ENCODE results near the gene TCF7L1.
"Not testable (repeated sequence)": the region's sequence is repeated elsewhere in the genome, so short reads cannot be mapped to it uniquely, and the experiment has no call there.

The TCF7L1 gene, protein sequence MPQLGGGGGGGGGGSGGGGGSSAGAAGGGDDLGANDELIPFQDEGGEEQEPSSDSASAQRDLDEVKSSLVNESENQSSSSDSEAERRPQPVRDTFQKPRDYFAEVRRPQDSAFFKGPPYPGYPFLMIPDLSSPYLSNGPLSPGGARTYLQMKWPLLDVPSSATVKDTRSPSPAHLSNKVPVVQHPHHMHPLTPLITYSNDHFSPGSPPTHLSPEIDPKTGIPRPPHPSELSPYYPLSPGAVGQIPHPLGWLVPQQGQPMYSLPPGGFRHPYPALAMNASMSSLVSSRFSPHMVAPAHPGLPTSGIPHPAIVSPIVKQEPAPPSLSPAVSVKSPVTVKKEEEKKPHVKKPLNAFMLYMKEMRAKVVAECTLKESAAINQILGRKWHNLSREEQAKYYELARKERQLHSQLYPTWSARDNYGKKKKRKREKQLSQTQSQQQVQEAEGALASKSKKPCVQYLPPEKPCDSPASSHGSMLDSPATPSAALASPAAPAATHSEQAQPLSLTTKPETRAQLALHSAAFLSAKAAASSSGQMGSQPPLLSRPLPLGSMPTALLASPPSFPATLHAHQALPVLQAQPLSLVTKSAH

DNA sequence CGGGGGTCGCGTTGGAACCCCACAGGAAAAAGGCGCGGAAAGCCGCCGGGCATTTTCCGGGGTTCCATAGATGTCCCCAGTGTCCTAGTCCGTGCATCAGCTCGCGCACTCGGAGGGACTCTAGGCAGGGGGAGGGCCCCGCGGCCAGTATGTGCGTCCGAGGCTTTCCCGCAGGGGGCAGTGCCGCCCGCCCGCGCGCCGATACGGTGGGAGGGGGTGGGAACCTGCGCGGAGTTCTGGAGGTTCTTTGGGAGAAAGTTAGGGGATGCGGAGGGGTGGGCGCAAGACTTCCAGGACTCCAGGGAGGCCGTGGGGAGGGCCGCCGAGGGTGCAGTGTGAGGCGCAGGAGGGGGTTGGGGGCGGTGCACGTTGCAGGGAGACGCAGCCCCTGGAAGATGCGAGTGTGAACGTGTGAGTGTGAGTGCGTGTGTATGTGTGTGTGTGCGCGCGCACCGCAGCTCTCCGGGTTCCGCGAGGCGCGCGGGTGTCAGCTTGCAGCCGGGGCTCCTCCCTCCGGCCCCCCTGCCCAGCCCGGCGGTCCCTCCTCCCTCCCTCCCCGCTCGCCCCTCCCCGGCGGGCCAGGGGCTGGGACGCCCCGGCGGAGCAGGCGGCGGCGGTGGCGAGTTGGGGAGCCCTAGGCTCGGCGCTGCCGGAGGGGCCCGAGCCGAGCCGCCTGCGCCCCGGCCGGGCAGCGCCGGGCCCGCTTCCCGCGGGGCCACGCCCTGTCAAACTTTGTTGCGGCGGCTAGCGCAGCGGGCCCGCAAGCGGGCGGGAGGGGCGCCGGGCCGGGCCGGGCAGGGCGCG is at the start of gene TCF7L1:
TSS of gene TCF7L1 (plus strand) at position 559 of the 804 bp plus-strand sequence. CDS start 293 bp downstream, outside the sequence.
- peak; percentile 37 for DNase-seq (ENCODE audit: low read depth)

DNA sequence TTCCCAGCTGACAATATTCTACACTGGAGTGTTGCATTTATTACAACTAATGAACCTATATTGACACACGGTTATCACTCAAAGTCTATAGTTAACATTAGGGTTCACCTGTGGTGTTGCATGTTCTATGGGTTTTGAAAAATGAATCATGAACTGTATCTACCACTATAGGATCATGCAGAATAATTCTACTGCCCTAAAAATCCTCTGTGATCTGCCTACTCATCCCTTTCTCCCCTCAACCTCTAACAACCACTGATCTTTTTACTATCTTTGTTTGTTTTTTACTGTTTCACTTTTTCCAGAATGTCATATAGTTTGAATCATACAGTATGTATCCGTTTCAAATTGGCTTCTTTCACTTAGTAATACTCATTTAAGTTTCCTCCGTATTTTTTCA is 47.6 kb upstream of the TCF7L1 start:
- no peak for DNase-seq (ENCODE audit: low read depth)

DNA sequence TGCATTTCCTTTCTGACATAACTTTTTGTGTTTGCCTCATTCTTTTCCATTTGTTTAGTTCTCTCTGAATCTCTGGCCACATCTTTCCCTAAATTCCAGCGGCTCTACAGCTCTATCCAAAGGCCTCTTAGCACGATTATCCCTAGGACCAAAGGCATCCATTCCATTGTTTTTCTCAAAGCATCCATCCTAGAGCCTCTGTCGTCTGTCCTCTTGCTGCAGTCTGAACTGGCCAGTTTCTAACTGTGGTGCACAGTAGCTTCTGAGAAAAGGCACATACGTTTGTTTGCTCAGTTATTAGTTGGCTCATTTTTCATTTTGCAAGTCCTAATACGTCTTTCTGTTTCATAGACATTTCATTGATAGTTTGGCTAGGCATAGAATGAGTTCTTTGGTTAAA is 45.7 kb upstream of the TCF7L1 start:
- DNase-seq (ENCODE audit: low read depth) = no peak

DNA sequence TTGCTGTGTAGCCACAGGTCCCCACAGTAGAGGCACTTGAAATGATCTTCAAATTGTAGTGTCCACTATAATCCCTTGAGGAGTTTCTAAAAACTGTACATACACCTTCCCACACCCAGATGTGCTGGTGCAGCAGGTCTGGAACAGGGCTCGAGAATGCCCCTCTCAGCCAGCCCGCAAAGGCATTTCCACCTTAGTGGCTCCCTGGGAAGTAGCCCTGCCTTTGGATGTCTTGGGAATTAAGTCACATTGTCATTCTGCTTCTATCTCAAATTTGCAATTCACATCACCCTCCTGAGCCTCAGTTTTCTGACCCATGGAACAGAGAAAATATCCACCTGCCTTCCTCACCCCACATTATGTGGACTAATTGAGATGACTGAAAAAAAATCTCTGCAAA is 44.3 kb upstream of the TCF7L1 start:
- DNase-seq (ENCODE audit: low read depth) = no peak

DNA sequence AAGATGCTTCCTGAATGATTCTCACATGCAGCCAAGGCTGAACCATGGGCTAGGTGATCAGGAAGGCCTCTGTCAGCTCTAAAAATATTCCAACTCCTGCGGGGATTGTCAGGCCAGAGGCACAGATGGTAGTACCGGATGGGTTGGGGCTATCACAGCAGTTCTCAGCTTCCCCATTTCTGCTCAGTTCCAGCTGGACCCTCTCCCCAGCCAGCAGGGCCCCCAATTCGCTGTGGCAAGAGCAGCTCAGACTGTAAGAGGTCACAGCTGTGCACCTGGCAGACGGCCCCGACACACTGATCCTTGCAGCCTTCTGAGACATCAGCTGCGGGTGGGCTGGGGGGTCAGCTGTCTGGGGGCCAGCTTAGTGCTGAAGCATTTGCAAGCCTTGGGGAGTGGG is 43.6 kb upstream of the TCF7L1 start:
- DNase-seq (ENCODE audit: low read depth) = no peak

DNA sequence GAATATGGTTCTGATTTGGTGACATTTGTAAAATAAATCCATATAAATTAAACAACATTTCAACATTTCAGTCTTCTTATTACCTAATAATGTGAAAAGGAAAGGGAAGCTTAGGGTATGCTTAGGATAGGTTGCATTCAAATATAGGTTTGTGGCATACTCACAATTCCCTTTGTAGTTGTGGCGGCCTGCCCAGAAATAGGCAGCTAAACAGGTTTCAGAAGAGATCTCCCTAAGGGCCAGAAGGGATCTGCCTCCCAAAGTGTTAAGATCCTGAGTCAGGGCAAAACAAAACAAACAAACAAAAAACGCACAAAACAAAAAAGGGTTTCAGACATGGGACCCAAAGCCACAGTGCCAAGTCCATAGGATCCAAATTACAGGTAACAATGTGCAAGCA is 41.4 kb upstream of the TCF7L1 start:
- no peak for DNase-seq (ENCODE audit: low read depth)

DNA sequence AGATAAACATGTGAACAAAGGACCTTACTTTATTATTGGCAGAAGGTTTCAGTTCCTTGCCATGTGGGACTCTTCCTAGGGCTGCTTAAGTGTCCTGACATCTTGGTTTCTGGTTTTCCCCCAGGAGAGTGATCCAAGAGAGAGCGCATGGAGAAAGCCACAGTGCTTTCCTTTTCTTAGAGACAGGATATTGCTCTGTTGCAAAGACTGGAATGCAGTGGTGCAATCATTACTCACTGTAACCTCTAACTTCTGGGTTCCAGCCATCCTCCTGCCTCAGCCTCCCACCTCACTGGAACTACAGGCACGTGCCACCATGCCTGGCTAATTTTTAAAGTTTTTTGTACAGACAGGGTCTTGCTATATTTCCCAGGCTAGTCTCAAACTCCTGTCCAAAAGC is 38.1 kb upstream of the TCF7L1 start:
- no peak for DNase-seq (ENCODE audit: low read depth)

DNA sequence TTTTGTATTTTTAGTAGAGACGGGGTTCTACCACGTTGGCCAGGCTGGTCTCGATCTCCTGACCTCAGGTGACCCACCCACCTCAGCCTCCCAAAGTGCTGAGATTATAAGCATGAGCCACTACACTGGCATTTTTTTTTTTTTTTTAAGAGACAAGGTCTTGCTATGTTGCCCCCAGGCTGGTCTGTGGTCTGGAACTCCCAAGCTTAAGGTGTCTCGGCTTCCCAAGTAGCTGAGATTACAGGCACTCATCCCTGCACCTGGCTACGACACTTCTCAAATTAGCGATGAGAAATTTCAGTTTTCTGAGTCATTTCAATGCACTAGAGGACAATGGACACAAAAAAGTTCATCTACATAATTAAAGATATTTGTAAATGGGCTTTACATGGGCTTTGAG is 36.6 kb upstream of the TCF7L1 start:
- DNase-seq (ENCODE audit: low read depth) = no peak

DNA sequence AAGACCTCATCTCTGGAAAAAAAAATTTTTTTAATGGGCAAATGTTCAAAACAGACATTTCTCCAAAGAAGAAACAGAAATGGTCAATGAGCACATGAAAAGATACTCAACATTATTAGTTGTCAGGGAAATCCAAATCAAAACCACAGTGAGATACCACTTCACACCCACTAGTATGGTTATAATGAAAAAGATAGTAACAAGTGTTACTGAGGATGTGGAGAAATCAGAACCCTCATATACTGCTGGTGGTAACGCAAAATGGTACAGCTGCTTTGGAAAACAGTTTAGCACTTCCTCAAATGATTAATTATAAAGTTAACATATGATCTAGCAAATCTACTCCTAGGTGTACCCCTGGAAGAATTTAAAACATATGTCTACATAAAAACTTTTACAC is 29.0 kb upstream of the TCF7L1 start:
- DNase-seq (ENCODE audit: low read depth) = no peak

DNA sequence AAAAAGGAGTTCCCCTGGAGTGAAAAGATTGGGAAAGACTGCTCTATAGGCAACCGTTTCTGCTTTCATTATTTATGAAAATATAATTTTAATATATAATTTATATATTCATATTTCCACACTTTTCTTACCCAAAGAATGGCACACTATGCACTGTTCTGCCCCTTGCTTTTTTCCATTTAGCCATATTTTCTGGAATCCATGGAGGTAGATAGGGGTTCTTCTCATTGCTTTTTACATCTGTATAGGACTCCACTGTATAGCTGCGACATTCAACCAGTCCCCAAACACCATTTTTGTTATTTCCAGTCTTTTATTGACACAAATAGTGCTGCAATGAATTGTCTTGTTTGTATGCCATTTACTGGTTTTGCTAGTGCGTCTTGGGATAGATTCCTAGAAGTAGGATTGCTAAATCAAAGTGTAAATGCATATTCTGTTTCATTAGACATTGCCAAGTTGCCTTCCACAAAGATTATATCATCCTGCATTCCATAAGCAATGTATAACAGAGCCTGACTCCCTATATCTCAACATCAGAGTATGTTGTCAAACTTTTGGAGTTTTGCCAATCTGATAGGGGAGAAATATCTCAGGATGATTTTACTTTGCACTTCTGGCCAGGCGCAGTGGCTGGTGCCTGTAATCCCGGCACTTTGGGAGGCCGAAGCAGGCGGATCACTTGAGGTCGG is 26.6 kb upstream of the TCF7L1 start:
- peak; percentile 92 for DNase-seq (ENCODE audit: low read depth)

DNA sequence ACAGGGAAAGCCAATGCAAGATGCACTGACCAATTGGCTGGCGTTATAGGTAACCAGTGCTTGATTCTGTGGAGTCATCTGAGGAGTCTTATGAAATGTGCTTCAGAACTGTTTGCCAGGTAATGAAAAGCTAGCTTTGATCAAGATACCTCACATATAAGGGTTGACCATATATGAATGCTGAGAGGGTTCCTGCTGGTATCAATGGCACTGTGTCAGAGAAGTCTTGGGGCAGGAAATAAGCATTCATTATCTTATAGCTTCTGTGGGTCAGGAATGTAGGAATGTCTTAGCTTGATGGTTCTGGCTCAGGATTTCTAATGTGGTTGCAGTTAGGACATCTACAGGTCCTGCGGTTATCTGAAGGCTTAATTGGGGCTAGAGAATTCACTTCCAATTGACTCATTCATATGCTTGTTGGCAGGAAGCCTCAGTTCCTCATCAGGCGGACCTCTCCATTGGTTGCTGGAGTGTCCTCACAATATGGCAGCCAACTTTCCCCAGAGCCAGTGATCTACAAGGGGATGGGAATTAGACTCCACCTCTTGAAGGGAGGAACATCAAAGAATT is 22.1 kb upstream of the TCF7L1 start:
- no peak for DNase-seq (ENCODE audit: low read depth)

DNA sequence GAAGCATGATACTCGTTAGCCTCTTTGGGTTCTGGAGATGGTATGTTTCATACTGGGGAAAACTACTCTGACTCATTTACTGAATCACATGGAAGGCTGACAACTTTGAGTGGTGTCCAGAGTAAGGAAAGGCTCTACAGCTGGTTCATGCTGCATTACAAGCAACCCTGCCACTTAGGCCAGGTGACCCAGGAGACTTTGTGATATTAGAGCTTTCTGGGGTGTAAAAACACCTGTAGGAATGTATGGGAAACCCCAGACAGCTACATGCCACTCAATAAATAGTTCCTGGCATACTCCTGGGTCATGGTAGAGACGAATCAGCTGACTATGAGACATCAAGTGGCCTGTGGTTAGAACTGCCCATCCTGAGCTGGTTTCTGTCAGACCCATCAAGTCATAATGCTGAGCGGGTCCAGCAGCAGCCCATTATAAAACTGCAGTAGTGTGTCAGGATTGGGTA is 21.3 kb upstream of the TCF7L1 start:
- peak; percentile 60 for DNase-seq (ENCODE audit: low read depth)

DNA sequence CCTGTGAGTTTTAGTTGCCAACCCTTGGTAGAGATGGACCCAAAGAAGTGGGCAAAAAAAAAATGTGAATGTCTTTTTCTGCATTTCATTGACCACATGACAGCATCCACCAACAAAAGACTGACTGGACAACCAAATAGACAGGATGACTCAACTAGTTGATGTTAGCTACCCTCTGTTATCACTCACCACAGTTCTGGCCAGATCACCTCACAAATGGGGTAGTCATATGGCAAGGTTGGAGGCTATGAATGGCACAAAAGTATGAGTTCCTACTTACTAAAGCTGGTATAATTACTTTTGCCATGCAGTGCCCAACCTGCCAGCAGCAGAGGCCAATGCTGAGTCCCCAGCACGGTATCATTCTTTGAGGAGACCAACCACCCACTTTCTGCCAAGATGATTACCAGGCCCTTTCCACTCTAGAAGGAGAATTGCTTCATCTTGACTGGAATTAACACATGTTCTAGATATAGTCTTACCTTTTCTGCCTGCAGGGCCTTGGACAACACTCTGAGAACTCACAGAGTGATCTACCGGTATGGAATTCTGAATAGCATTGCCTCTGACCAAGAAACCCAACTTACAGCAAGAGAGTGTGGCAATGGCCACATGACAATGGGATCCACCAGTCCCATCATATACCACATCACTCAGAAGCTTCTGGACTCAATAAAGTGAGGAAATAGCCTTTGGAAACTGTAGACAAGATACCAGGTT is 20.1 kb upstream of the TCF7L1 start:
- DNase-seq (ENCODE audit: low read depth) = no peak

DNA sequence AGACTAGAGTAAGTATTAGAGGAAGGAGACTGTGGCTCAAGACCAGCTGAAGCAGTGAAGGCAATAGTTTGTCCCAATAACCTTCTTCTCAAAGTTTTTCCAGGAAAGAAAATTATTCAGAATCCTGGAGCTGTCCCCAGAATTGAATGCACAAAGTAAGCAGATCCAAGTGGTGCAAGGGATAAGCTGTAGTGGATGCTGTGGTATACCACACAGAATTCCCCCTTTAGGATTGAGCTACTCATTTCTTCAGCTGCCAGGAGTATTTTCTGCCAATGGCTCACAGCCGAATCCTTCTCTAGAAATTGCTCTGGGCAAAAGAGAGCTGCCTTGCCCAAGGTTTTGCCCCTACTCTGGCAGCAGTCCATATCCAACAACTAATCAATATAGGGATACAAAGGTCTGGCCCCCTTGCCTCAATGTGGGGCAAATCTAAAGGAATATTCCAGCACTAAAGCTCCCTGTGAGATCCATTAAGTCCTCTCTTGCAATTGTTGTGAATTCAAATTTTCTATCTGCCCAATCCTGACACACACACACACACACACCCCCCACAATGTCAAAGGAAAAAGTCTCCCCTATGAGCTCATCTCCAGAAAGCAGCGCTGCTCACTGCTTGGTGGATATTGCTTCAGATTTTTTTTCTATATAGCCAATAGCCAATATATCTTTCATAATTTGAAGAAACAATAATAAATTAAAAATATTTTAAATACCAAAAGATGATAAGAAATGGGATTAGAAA is 18.4 kb upstream of the TCF7L1 start:
- no peak for DNase-seq (ENCODE audit: low read depth)

DNA sequence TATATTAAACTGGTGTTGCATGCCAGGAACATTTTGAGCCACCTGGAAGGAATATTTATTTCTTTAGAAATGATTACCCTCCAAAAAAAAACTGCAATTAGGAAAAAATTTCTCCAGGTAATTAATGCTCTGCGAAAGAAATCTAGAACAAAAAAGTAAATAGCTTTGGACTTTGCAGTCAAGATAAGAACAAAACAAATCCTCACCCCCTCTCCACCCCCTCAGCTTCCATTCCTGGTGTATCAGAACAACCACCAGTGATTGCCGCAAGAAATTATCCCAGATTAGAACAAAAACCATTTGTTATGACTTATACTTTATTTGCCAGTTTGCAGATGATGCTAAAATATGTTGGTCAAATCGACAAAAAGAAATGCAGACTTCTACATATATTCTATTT is 17.0 kb upstream of the TCF7L1 start:
- no peak for DNase-seq (ENCODE audit: low read depth)

DNA sequence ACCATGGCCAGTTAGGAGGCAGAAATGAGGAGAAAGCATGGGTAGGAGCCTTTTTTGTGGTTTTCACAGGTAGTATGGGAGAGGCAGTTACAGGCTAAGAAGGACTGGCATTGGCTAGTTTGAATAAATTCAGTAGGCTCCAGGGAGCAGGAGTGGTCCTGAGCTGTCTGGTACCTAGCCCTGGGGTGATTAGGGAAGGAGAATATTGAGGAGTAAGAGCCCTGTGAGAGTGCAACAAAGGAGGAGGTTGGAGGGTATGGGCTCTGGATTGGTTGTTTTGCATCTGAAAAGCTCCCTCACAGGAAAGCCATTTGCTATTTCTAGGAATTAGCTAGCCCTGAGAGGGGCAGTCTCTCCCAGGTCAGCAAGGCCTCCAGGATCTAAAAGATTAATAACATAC is 13.3 kb upstream of the TCF7L1 start:
- no peak for DNase-seq (ENCODE audit: low read depth)

DNA sequence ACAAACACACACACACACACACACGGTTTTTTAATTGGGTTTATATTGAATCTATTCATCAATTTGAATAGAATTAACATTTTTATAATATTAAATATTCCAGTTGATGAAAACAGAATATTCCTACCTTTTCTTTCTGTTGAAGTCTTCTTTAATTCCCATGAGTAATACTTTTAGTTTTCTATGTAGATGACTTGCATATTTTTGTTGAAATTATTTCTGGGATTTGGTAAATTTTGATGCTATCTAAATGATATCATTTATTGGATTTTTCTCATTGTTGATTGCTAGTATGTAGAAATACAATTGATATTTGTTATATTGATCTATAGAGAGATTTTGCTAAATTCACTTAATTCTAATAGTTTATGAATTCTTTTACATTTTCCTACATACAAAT is 12.8 kb upstream of the TCF7L1 start:
- no peak for DNase-seq (ENCODE audit: low read depth)

DNA sequence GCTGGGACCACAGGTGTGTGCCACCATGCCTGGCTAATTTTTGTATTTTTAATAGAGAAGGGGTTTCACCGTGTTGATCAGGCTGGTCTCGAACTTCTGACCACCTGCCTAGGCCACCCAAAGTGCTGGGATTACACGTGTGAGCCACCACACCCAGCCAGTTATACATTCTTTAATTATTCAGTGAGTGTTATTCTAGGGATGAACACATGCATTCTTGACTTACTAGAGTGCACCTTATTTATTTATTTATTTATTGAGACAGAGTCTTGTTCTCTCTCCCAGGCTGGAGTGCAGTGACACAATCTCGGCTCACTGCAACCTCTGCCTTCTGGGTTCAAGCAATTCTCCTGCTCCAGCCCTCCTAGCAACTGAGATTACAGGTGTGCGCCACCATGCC is 6.7 kb upstream of the TCF7L1 start:
- DNase-seq (ENCODE audit: low read depth) = not testable (repeated sequence)

DNA sequence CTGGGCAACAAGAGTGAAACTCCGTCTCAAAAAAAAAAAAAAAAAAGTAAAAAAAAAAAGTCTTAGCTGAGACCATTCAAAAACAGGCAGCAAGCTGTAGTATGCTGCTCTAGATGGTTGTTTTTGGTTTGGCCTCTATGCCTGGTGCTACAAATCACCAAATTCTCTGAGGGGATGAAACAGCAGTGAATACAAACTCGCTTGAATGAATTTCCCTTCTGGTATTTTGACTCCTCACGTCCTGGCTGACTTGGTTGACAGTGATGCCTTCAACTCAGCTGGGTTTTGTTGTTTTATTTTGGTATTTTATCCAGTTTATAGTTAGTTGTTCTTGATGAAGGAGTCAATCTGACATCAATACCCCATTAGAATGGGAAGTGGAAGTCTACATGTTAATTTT is 3.3 kb upstream of the TCF7L1 start:
- no peak for DNase-seq (ENCODE audit: low read depth)

DNA sequence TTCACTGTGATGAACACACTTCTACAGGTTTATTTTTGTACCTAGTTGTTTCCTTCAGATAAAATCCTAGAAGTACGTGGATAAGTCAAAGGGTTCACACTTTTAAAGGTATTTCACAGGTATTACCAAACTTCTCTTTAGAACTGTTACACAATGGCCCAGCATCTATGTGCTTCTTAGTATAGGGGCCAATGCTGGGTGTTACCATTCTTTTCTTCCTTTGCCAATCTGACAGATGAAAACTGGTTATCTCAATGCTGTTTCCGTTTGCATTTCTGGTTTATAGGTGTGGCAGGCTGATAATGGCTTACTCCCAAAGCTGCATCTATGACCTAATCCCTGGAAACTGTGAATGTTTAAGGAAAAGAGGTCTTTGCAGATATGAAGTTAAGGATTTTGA is 2.8 kb upstream of the TCF7L1 start:
- DNase-seq (ENCODE audit: low read depth) = no peak

DNA sequence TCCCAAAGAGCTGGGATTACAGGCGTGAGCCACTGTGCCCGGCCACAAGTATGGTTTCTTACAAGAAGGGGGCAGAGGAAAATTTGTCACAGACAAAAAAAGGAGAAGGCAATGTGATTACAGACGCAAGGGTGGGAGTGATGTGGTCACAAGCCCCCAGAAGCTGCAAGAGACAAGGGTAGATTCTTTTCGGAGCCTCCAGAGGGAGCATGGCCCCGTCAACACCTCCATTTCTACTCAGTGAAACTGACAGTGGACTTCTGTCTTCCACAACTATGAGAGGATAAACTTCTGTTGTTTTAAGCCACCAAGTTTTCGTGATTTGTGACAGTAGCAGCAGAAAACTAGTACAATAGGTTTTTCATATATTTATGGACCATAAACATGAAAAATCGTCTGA is 2.1 kb upstream of the TCF7L1 start:
- DNase-seq (ENCODE audit: low read depth) = no peak
